HG03342 (cell line): ENCODE results near the gene EMID1.

Experiments
- ATAC-seq: cut with Tn5 transposase; IDR thresholded peaks from one replicate; pipeline ENCODE4 v1.9.1; 2021; ENCODE audit warnings: mild to moderate bottlenecking, moderate library complexity; ENCODE audit not compliant: unreplicated experiment

The EMID1 gene

DNA sequence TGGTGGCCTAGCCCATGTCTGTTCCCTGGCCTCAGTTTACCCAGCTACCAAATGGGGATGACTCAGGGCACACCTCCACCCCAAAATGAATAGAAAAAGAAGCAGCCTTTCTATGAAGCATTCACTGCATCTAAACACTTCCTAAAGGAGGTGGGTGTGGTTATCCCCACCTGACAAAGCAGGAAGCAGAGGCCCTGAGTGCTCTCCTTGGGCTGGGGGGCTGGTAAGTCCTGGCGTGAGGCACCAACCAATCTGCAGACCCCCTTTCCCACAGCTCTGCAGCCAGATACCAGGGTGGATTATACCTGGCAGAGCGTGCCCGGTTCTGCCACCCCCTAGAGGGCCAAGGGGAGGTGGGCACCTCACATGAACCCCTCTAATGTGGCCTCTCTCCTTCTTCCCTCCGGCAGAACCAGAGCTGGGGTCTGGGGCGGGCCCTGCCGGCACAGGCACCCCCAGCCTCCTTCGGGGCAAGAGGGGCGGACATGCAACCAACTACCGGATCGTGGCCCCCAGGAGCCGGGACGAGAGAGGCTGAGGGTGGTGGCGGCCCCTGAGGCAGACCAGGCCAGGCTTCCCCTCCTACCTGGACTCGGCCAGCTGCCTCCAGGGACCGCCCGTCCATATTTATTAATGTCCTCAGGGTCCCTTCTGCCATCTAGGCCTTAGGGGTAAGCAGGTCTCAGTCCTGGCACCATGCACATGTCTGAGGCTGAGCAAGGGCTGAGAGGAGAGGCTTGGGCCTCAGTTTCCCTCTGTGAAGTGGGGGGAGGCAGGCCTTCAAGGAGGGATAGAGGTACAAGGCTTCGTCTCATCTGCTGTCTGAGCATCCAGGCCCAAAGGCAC lies 52.9 kb downstream of the EMID1 start:
- no peak for ATAC-seq

DNA sequence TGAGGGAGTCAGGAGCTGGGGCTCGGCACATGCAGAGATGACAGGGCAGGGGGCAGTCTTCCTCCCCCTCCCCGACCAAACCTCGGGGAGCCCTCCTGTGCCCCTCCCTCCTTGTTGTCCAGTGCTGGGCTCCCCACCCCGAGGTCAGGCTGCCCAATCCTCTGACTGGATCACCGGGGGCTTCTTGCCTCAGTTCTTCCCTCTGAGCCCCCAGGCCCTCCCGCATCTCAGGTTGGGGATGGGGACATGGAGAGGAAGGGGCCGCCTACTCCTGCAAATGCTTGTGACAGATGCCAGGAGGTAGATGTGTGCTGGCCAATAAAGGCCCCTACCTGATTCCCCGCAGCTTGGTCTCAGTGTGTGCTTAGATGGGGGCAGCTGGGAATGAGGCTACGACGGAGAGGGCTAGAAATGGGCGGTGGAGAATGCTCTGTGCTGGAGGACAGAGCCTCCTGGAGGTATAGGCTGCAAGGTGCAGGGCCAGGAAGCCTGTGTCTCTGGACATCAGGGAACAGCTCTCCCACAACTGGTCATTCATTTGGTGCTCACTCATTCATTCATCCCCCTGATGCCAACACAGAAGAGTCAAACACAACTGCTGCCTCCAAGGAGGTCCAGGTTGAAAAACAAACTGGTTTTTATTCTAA lies 53.7 kb downstream of the EMID1 start:
- no peak for ATAC-seq

DNA sequence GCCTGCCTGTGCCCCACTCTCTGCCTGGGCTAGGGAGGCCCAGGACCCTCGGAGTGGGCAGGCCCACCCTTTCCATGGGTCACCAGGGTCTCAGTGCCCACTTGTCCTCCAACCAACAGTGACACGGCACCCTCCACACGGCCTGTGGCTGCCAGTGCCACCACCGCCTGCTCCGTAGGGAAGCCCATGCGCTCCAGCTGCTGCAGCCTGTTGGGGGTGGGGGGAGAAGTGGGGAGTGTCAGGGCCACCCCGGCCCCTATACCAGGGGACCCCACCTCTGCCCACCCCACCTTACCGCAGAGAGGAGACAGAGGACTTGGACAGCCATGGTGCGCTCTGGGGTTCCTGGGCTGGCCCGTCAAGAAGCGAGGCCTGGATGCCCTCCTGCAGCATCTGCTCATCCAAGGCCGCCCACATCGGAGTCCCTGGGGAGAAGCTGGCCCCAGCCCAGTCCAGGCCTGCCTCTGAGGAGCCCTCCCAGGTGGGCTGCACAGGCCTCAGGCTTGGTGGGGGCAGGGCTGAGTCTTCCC lies 54.4 kb downstream of the EMID1 start:
- no peak for ATAC-seq

DNA sequence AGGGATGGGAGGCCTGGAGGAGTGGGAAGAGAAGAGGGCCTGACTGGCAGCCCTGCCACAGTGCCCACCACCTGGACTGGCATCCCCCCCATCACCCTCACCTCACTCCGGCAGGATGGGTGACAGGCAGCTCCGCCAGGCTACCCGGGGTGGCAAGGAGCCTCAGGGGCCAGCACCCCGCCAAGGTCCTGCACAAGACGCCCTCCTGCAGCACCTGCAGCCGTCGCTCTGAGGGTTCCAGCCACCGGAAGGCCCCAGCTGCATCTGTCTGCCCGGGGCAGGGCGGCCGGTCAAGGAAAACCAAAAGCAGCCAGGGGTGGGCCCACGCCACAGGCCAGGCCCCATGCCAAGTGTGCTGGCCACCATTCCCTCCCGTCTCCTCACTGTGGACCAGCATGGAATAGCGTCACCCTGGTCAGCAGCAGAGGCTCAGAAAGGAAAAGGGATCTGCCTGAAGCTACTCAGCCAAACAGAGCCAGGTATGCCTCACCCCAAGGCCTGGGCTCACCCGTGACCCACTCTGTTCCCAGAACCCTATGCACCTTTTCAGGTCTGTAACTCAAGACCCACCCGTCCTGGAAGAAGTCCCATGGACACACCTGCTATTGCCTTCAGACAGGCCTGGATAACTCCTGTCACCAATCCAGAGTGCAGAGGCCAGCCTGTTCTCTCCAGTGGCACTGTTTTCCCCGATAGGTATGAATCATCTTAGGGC lies 55.1 kb downstream of the EMID1 start:
- ATAC-seq, result no peak

DNA sequence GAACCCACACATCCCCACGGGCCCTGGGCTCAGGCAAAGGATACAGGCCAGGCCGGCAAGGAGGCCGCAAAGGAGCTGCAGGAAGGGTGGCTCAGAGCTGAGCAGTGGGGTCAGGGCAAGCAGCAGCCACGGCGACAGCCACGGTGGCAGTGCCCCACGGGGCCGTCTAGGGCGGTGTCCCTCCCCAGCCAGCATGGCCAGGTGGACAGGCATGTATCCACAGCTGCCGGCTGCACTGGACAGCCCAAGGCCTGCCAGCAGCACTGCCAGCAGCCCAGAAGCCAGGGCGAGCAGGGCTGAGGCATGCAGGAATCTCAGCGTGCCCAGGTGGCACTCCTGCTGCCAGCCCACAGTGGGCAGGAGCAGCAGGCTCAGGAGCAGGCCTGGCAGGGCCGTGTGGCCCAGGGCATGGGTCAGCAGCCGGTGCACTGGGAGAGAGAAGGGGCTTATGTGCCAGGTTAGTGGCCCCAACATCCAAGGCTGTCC lies 58.1 kb downstream of the EMID1 start:
- ATAC-seq, result no peak

DNA sequence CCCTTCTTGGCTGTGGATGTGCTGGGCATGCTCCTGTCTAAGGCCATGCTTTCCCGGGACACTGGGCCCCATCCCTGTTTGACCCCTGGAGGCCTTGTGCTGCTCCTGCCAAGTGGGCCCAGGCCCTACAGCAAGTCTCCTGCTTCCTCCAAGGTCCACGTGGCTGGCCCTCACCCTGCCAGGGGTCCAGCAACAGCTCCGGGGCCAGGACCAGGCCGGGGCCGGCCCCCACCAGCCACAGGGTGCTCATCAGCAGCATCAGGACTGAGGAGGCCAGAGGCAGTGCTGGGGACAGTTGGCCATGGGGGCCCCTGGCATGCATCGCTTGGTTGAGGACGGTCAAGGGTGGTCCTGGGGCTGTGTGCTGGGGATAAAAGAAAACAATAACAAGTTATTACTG lies 59.6 kb downstream of the EMID1 start:
- ATAC-seq, result no peak

DNA sequence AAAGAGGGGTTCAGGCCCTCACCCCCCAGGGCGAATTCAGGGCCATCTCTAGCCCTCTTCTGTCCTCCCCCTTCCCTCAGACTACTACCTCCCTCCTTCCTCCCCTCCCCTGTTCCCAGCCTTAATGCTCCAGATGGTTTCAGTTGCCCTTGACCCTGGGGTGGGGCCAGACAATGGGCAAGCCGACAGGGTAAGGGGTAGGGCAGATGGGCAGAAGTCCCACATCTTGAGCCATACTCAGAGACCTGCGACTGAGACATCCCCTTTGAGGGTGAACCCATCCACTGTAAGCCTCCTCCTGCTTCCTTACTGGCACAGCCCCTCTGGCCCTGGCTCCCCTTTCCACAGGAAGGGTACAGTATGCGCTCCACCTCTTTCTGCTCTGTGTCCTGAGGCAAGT lies 60.2 kb downstream of the EMID1 start:
- no peak for ATAC-seq

DNA sequence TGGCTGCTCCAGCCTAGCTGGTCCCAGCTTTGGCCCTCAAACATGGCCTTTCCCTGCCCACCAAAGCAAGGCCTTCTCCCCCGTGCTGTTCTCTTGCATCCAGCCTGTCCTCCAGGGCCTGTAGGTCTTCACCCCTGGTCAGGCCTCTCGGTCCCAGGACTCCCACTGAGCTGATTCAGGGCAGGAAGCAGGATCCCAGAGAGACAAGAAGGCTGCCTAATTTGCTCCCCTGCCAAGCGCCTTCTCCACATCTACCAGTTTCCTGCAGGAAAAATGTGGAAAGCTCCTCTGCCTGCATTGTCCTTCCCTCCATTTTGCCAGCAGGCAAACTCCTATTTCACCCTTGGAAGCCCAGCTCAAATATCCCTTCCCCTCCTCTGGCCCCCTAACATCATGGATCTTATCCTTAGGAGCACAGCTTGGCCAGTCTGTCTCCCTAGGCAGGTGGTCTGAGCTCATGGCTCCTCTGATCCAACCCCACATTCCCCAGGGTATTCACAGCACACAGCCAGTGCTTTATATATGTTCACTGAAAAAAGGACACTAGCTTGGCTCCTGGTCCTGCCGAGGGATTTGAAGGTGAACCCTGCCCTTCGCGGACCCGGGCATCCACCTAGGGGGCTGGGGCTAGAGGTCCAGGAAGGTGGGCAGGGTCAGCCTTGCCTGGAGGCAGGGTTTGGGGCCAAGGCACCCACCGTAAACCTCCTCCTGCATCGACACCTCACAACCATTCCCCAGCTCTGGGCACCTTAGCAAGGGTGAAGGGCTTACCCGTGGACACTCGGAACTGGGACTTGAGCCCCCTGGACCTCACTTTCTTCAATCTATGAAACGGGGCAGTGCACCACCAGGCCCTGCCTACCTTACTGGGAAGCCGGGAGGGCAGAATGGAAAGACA lies 61.1 kb downstream of the EMID1 start:
- ATAC-seq, result no peak

DNA sequence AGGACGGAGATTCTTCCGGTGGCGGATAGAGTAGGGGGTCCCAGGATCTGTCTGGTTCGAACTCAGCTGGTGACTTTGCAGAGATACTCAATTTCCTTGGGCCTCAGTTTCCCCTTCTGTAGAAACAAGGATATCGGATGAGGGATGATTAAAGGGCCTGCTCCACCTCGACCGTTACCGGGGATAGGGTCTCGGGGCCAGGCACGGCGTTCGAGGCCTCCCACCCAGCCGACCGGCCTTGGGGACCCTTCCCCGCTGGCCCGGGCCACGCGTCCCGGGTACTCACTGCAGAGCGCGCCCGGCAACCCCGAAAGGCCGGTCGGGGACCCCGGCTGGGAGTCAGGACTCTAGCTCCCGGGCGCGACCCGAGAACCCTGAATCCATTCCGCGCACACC lies 61.8 kb downstream of the EMID1 start:
- no peak for ATAC-seq

DNA sequence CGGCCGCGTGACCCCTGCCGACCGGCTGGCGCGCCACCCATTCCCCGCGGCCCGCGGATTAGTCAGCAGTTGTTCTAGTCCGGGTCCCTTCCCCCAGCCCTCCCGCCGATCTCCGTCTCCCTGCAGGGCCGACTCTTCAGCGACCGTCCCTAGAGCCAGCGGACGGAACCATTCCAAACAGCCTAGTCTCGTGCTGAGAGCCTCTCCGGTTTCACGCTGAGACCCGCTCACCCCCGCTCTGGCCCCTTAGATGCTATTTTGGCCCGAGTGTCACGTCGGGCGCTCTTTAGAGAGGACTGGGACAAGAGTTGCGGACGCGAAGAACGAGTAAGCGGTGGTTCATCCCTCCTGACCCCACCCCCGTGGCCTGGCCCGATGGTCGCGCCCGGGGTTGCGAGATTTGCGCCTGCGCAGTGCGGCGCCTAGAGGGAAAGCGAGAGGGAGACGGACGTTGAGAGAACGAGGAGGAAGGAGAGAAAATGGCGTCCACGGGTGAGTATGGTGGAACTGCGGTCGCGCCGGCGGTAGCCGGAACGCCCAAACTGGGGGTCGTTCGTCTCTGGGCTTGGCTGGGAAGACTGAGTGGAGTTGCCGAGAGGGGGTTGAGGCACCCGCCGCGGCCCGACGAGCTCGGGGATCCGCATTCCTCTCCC lies 62.3 kb downstream of the EMID1 start, which contains the start of the genes EWSR1 and RHBDD3:
TSS of gene EWSR1 (plus strand) at position 411 of the 653 bp plus-strand sequence. CDS start at position 480, 69 bp downstream.
TSS of gene RHBDD3 (minus strand) at position 124 of the 653 bp plus-strand sequence. CDS start 2,355 bp downstream, outside the sequence.
- peak; percentile 66 for ATAC-seq

DNA sequence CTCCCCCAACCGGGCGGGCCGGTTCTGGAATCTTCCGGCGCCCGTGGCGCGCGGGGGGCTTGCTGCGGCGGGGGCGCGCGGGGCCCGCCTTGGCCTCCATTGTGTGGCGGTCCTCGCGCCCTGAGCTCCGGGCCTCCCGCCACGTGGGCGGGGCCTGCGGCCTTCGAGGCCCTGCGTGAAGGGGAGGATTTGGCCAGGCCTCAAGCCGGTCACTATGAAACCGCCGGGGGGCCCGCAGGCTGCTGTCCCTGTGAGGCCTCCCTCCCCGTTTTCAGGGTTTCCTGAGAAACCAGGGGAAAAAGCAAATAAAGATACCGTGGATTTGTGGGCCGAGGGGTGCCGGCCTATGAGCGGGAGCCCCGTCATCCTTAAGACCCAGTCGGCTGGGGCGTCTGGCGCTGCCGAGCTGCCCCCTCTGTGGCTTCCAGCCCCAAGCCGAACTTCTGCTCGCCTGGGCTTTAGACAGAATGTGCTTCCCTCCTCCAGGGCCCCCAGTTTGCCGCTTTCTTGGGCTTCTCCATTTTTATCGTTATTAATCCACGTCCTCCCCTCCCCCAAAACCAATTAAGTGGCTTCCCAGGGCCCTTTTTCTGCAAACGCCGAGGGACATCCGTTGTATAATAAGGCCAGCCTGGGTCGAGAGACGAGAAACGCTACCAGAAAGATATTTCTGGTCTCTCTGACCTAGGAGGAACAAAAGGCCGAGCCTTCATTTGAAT lies 63.0 kb downstream of the EMID1 start:
- ATAC-seq, result peak; percentile 9

DNA sequence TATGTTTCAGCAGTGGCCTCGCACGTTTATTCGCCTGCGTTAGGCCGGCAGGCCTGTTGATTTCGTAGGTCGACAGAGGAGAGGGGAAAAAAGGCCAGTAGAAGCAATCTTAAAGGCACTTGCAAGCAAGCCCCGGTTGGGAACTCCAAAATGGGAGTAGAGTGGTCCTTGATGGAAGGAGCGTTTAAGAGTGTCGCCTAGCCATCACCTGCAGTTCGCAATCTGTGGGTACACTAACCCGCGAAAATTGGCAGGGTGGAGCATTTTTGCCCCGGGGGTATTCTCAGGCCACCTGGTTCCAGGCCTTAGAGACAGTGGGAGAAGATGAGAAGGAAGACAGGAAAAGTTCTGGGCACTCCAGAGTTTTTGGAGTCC lies 63.5 kb downstream of the EMID1 start:
- no peak for ATAC-seq

DNA sequence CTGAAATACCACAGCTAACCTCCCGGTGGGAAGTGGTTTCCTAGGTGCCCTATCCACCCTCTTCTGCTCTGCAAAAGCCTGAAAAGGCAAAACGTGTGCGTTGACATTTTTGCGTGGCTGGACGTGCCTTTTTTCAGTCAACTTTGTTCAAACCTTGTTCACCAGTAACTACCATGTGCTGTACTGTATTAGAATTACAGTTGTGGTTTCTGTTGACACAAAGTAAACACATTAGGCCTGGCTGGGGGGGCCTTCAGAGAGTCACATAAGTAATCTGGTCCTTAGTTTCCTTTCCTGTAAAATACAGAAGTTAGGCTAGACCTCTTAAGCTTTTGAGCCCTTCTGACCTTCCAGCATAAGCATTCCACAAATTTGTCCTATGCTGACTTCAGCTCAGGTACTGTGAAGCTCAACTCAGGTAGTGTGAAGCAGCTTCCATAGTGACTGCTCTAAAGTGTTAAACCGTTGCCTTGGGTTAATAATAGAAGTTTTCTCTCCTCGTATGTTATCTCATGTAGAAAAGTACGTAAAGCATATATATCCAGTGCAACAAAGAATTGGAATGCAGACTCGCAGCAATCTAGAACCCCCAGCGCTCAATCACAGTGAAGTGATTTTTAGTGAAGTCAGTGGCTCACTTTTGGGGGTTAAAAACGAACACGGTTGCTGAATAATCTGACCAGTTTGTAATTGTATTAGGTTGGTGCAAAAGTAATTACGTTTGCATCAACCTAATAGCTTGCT lies 64.2 kb downstream of the EMID1 start:
- ATAC-seq, result no peak

DNA sequence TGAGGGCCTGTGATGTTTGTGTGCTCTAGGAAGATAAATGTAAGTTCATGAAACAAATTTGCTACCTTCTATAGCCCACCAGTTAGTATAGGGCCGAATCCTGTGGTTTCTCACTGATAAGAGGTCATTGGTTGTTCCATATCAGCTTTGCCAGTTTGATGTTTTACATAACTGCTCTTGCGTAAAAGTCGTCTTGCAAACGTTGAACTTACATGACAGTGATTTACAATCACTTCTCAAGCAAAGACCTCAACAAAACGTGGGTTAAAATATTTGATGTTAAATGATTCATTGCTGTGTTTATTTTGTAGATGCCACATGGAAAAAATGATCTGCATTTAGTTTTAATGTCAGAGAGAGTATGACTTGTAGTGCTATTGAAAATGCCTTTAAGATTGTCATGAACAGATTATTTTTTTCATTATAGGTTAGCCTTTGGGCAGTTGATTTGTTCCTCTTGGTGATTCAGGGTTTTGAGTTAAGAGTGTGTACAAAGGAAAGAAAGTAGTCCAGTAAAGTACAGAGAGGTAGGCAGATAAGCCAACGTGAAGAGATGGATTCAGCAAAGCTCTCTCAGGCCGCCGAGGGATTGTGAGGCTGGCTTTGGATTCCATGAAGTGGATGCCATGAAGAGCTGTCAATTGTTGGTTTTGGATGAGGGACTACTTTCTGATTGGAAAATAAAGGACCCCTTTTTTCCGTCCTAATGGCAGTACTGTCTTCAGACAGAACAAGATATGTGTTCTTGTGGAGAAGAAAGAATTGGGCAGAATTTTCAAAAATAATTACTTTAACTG lies 65.0 kb downstream of the EMID1 start:
- ATAC-seq, result no peak

DNA sequence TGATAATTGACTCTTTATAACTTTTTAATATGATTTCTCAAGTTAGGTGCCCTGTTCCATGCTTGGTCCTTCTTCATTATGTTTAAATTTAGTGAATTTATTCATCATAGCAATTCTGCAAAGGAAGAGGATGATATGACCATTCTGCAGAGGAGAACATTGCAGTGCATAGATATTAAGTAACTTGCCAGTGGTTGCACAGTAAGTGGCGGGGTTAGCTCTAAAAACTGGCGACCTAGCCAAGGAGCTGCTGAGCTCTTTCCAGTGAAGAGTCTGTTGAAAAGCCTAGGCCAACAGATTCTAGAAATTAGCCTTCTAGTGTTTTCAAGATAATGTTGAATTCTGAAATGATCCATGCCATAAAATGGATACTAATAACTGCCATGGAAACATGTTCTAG lies 66.9 kb downstream of the EMID1 start:
- ATAC-seq, result no peak

DNA sequence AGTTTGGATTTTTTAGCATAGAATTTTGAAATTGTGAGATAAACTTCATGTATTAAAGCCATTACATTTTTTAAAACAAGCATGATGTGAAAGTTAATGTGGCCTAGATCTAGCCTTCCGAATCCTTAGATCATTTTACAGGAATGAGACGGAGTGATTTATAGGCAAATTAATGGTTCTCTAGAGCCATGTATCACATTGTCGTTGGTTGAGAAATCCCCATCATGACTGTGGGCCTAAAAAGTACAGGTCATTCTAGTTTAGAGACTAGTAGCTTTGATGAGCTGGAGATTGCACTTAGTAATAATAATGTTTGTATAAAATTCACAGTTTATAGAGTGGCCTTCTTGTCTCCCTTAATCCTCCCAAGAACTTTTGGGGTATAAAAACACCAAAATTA lies 69.5 kb downstream of the EMID1 start:
- ATAC-seq, result no peak

DNA sequence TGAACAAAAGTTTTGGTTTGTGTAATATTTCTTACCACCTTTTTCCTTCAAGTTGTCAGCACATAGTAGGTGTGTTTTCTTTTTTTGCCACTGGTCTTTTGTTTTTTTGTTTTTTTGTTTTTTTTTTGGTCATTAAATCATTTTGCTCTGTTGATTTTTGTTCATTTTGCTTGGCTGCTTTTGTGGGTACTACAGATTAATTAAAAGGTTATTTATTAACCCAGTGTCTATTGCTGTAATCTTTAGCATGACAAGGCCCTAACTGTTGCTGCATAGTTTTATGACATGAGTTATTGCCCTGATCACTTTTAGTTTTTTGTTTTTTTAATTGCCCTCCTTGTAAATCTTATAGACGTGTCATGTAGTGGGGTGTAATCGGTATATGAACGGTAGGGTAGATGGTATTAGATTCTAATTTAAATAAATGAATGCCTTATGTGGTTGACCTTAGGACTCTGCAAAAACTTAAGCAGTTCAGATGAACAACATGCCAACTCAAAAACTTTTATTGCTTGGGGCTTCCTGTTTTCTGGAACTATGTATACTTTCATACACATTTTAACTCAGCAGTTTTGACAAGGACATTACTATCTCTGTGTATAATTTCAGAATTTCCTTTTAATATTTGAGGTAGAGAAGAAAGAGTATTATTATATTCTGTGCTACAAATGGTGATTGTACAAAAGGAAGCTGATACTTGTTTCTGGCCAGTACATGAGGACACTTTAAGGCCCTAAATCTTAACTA lies 70.3 kb downstream of the EMID1 start:
- ATAC-seq, result no peak
